ENCODE measurements around the gene NPTXR.

DNA sequence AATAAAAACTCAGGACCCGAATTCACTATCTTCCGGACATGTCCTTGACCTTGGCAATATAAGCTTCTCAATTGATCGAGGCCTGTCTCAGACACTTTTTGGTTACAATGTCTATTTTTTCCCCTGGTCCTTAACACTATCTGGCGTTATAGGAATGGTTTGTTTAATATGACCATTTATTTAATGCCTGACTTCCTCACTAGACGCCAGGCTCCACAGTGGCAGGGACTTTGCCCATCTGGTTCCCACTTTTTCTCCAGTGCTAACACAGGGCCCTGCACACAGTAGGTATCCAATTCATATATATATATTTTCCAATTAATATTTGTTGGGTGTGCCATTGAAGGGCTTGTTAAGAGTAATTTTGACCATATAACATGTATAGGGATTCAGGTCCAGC, 36.1 kb upstream of the NPTXR start:
- TF ChIP-seq, protein P1, sequence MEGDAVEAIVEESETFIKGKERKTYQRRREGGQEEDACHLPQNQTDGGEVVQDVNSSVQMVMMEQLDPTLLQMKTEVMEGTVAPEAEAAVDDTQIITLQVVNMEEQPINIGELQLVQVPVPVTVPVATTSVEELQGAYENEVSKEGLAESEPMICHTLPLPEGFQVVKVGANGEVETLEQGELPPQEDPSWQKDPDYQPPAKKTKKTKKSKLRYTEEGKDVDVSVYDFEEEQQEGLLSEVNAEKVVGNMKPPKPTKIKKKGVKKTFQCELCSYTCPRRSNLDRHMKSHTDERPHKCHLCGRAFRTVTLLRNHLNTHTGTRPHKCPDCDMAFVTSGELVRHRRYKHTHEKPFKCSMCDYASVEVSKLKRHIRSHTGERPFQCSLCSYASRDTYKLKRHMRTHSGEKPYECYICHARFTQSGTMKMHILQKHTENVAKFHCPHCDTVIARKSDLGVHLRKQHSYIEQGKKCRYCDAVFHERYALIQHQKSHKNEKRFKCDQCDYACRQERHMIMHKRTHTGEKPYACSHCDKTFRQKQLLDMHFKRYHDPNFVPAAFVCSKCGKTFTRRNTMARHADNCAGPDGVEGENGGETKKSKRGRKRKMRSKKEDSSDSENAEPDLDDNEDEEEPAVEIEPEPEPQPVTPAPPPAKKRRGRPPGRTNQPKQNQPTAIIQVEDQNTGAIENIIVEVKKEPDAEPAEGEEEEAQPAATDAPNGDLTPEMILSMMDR (conservative IDR thresholded peaks at IDR 0.05; ENCODE audit: low read length): no peak
- TF ChIP-seq EZH2phosphoT487 (IDR thresholded peaks at IDR 0.05; ENCODE audit: borderline replicate concordance, low read depth, low read length): no peak

Measured in OCI-LY7 (cell line).